IMR-90 (cell line): ENCODE measurements around the gene DAGLA. TPM values are rescaled to one million over a fixed set of nuclear protein-coding genes. Genes with fewer than 3 reads are reported as not detected.

Experiments used
- ATAC-seq: fragments of 200-7000 bp; cut with Tn5 transposase; 2 replicates; pipeline ENCODE4 v1.9.1; 2020; ENCODE audit warnings: low read depth, mild to moderate bottlenecking, moderate library complexity
- BruUV-seq: library from RNA; stranded (reverse); fragments of 400-500 nt; replicated peaks from 2 replicates; lab custom pipeline; 2021; lab: Mats Ljungman, UMichigan
- CTCF ChIA-PET: fragments of 300-600 bp; formaldehyde crosslinking; extraction: SDS; loops from one replicate; lab custom pipeline; 2021; ENCODE audit warnings: antibody characterized with exemption; lab: Yijun Ruan, JAX
- POLR2A ChIA-PET: fragments of 300-600 bp; sonication (Branson Sonifier 250); formaldehyde crosslinking; loops from one replicate; lab custom pipeline; 2022; ENCODE audit warnings: antibody characterized with exemption; ENCODE audit not compliant: unreplicated experiment; lab: Charles Lee
- DNase-seq: peaks from one replicate; pipeline ENCODE4 v3.0.0; 2013
- H2AFZ ChIP-seq: replicated peaks from 2 replicates; pipeline ENCODE3; 2013; ENCODE audit warnings: low read length, mild to moderate bottlenecking; ENCODE audit not compliant: poor library complexity
- H2AK5ac ChIP-seq: 2 replicates; pipeline ENCODE4 v1.6.1; 2013; ENCODE audit warnings: low read depth, low read length, inconsistent platforms
- H2AK9ac ChIP-seq: replicated peaks from 2 replicates; pipeline ENCODE3; 2013; ENCODE audit warnings: mild to moderate bottlenecking, low read depth, low read length, moderate library complexity; ENCODE audit not compliant: poor library complexity
- H2BK120ac ChIP-seq: 2 replicates; pipeline ENCODE4 v1.6.1; 2013; ENCODE audit warnings: low read depth, low read length, inconsistent platforms
- H2BK15ac ChIP-seq: 3 replicates; pipeline ENCODE4 v1.6.1; 2013; ENCODE audit warnings: low read depth, low read length, inconsistent platforms
- H2BK20ac ChIP-seq: 2 replicates; pipeline ENCODE4 v1.6.1; 2013; ENCODE audit warnings: low read depth, mild to moderate bottlenecking, inconsistent platforms, low read length, moderate library complexity
- H2BK5ac ChIP-seq: 2 replicates; pipeline ENCODE4 v1.6.1; 2013; ENCODE audit warnings: mild to moderate bottlenecking, low read depth, low read length, inconsistent platforms; ENCODE audit not compliant: poor library complexity, severe bottlenecking
- H3K14ac ChIP-seq: replicated peaks from 2 replicates; pipeline ENCODE4 v1.6.1; 2013; ENCODE audit warnings: low read depth, low read length, inconsistent platforms
- H3K18ac ChIP-seq: 2 replicates; pipeline ENCODE4 v1.6.1; 2013; ENCODE audit warnings: low read depth, low read length, control low read depth
- H3K23ac ChIP-seq: 2 replicates; pipeline ENCODE4 v1.6.1; 2013; ENCODE audit warnings: low read depth, low read length, inconsistent platforms
- H3K27ac ChIP-seq: 2 replicates; pipeline ENCODE4 v1.5.1; 2013; ENCODE audit warnings: mild to moderate bottlenecking, control low read depth, low read length; ENCODE audit not compliant: insufficient read depth
- H3K27me3 ChIP-seq: 2 replicates; pipeline ENCODE4 v1.6.1; 2013; ENCODE audit warnings: low read length; ENCODE audit not compliant: control insufficient read depth, insufficient read depth
- H3K36me3 ChIP-seq: 2 replicates; pipeline ENCODE4 v1.6.1; 2013; ENCODE audit warnings: low read length, mixed read lengths; ENCODE audit not compliant: control insufficient read depth, insufficient read depth
- H3K4ac ChIP-seq: 2 replicates; pipeline ENCODE4 v1.6.1; 2013; ENCODE audit warnings: low read depth, low read length, inconsistent platforms
- H3K4me1 ChIP-seq: 2 replicates; pipeline ENCODE4 v1.6.1; 2013; ENCODE audit warnings: low read length, mixed read lengths; ENCODE audit not compliant: control insufficient read depth, insufficient read depth
- H3K4me2 ChIP-seq: 2 replicates; pipeline ENCODE4 v1.6.1; 2013; ENCODE audit warnings: low read depth, mild to moderate bottlenecking, control low read depth, low read length, moderate library complexity
- H3K4me3 ChIP-seq: 2 replicates; pipeline ENCODE4 v1.5.1; 2013; ENCODE audit warnings: low read depth, mild to moderate bottlenecking, control low read depth, low read length, moderate library complexity; ENCODE audit not compliant: insufficient read depth
- H3K56ac ChIP-seq: 2 replicates; pipeline ENCODE4 v1.6.1; 2013; ENCODE audit warnings: low read length, inconsistent platforms; ENCODE audit not compliant: insufficient read depth; ENCODE audit errors: extremely low read depth
- H3K79me1 ChIP-seq, 2 experiments: 2 replicates each; pipeline ENCODE4 v1.6.1; 2013; ENCODE audit warnings: low read length in 2 of 2, inconsistent platforms in 1 of 2, low read depth in 1 of 2
- H3K9ac ChIP-seq: 2 replicates; pipeline ENCODE4 v1.6.1; 2013; ENCODE audit warnings: low read depth, low read length, control low read depth
- H3K9me1 ChIP-seq: 2 replicates; pipeline ENCODE4 v1.6.1; 2013; ENCODE audit warnings: low read length, inconsistent platforms; ENCODE audit not compliant: insufficient read depth
- H3K9me3 ChIP-seq: 2 replicates; pipeline ENCODE4 v1.6.1; 2013; ENCODE audit warnings: low read length; ENCODE audit not compliant: control insufficient read depth, insufficient read depth
- H4K20me1 ChIP-seq: 2 replicates; pipeline ENCODE4 v1.6.1; 2013; ENCODE audit warnings: low read length, inconsistent platforms; ENCODE audit not compliant: insufficient read depth
- H4K5ac ChIP-seq: 2 replicates; pipeline ENCODE4 v1.6.1; 2013; ENCODE audit warnings: mild to moderate bottlenecking, low read depth, low read length, control low read depth
- H4K8ac ChIP-seq, 2 experiments: 2 replicates each; pipeline ENCODE4 v1.6.1; 2013; ENCODE audit warnings: low read depth in 2 of 2, low read length in 2 of 2, control low read depth in 1 of 2, inconsistent platforms in 1 of 2
- H4K91ac ChIP-seq: 2 replicates; pipeline ENCODE4 v1.6.1; 2013; ENCODE audit warnings: low read depth, low read length, inconsistent platforms; ENCODE audit not compliant: insufficient read depth
- NFE2L2 ChIP-seq: fragments of 150-350 bp; IDR thresholded peaks from 2 replicates; pipeline ENCODE4 v1.6.1; 2016; ENCODE audit warnings: low read depth, mild to moderate bottlenecking, low read length
- POLR2A ChIP-seq: IDR thresholded peaks from 2 replicates; pipeline ENCODE4 v1.6.1; 2012; ENCODE audit warnings: mild to moderate bottlenecking, low read depth, low read length
- WGBS, 2 experiments: methylation state at CpG; one replicate each; pipeline versions ENCODE4 v1.1.5 to v1.1.7; 2013; ENCODE audit warnings: missing lambda C conversion rate in 2 of 2; ENCODE audit not compliant: insufficient read length in 1 of 2; ENCODE audit errors: extremely low coverage in 2 of 2; 5-methylcytosine and 5-hydroxymethylcytosine counted together
- dilution Hi-C: fragments of 300-500 bp; cut with HindIII; formaldehyde crosslinking; loops from one replicate; pipeline ENCODE4 v1.14.3; 2018; ENCODE audit warnings: low sequenced_read_pairs; ENCODE audit not compliant: unreplicated experiment
- in situ Hi-C: fragments of 300-500 bp; cut with MboI; formaldehyde crosslinking; loops from 3 replicates; pipeline ENCODE4 v1.14.3; 2019; ENCODE audit warnings: low sequenced_read_pairs, inconsistent platforms, mixed read lengths
- intact Hi-C: fragments of 100-400 bp; cut with micrococcal nuclease; formaldehyde crosslinking; loops from 2 replicates; pipeline ENCODE4 v1.10.0; 2022
- polyA plus RNA-seq, 3 experiments: library from polyadenylated mRNA; depleted of rRNA; stranded (reverse); fragments of >200 nt; gene quantifications; 2 replicates each; pipeline ENCODE4 v1.2.3, GENCODE V29; 2012; ENCODE audit warnings: low replicate concordance in 1 of 3
- total RNA-seq: library from RNA; depleted of rRNA; stranded (reverse); fragments of >200 nt; gene quantifications from 2 replicates; pipeline ENCODE4 v1.2.3, GENCODE V29; 2012

The DAGLA gene
- total and polyA plus RNA-seq, 2 of the 4 experiments (the other 2 are of a cell fraction) = 0.90 to 3.8 TPM

GRCh38 chr11:61637277-61637676, 42.9 kb upstream of the DAGLA start:
- H2AFZ ChIP-seq = no peak overlapping the region
- H3K4me2 ChIP-seq = no peak overlapping the region
- H3K23ac ChIP-seq = no peak overlapping the region
- H4K20me1 ChIP-seq = no peaks in the 10 kb centered on the region
- dilution Hi-C loops (no loop called here), in situ Hi-C loops (loop anchor here (5.0 kb wide), 2 partner anchors 160 to 190 kb away; no protein-coding TSS in a partner anchor), intact Hi-C loops (loop anchor here (10.0 kb wide), 1 partner anchor 302 kb away; the partner anchor contains the start of genes DDB1 and TKFC)
- 85% methylated on average over 4 of the region's 9 CpGs; no CpG with 5 or more reads in 1 of the 2 experiments for WGBS, 2 experiments
- H2BK120ac ChIP-seq = no peak overlapping the region
- no peak overlapping the region for H3K4ac ChIP-seq
- no peak overlapping the region for H4K5ac ChIP-seq
- no peak overlapping the region for H2AK9ac ChIP-seq
- H3K18ac ChIP-seq = no peak overlapping the region
- H2AK5ac ChIP-seq = no peak overlapping the region
- peaks cover 15% of the 10 kb centered on the region for H3K27me3 ChIP-seq
- no peak for TF ChIP-seq NFE2L2
- TF ChIP-seq POLR2A = no peak
- no peak overlapping the region for H3K4me3 ChIP-seq
- POLR2A ChIA-PET = no interaction called here
- no peak overlapping the region for H2BK15ac ChIP-seq
- H3K4me1 ChIP-seq = peaks cover 7% of the 10 kb centered on the region; the same call in 1 of the 2 replicates
- no peaks in the 10 kb centered on the region for H3K9me3 ChIP-seq
- no peaks in the 10 kb centered on the region for H3K36me3 ChIP-seq
- no peak overlapping the region for H2BK5ac ChIP-seq
- CTCF ChIA-PET = interaction anchor here (0.7 to 3.8 kb wide), 3 partner anchors 121 to 190 kb away, joined by 4 to 21 read pairs (median 5); no protein-coding TSS in a partner anchor
- no peaks in the 10 kb centered on the region for H3K9me1 ChIP-seq
- H3K79me1 ChIP-seq = no peaks in the 10 kb centered on the region
- H3K9ac ChIP-seq = no peak overlapping the region
- no peak overlapping the region for H4K91ac ChIP-seq
- no TSS peak for BruUV-seq
- no peak for DNase-seq
- no peak overlapping the region for H3K14ac ChIP-seq
- no peak overlapping the region for H3K56ac ChIP-seq
- H3K27ac ChIP-seq = no peak overlapping the region
- H2BK20ac ChIP-seq = no peak overlapping the region
- ATAC-seq = no peak
- no peak overlapping the region for H4K8ac ChIP-seq
